K562 (cell line): Measurements from ENCODE around the gene CARD8. TPM values are rescaled to one million over a fixed set of nuclear protein-coding genes. Genes with fewer than 3 reads are reported as not detected.

Experiments
- ATAC-seq: fragments of 200-7000 bp; cut with Tn5 transposase; 3 replicates; pipeline ENCODE4 v1.9.1; 2020; ENCODE audit warnings: moderate library complexity
- BruUV-seq: library from RNA; stranded (reverse); fragments of 400-500 nt; replicated peaks from 2 replicates; lab custom pipeline; 2021; lab: Mats Ljungman, UMichigan
- CTCF ChIA-PET: fragments of 300-600 bp; formaldehyde crosslinking; extraction: SDS; loops from one replicate; lab custom pipeline; 2021; ENCODE audit warnings: low intra/inter-chr PET ratio; lab: Yijun Ruan, JAX
- POLR2A ChIA-PET: fragments of 300-600, 350-650 bp; sonication (Branson Sonifier 250); formaldehyde crosslinking; extraction: SDS; loops from one replicate; lab custom pipeline; 2021; ENCODE audit warnings: antibody characterized with exemption, inconsistent platforms; lab: Yijun Ruan, JAX
- DNase-seq, 4 experiments: peaks; one replicate each; pipeline versions ENCODE4 v3.0.0 to v3.0.0-alpha.2; 2011 to 2018; ENCODE audit warnings: low spot score in 3 of 4, mixed read lengths in 3 of 4; ENCODE audit errors: extremely low read depth in 1 of 4
- FAIRE-seq: peaks from 2 replicates; lab custom pipeline; 2011; peaks lifted over from hg19 to GRCh38; lab: Jason Lieb, UNC
- H2AFZ ChIP-seq: 2 replicates; pipeline ENCODE4 v1.6.0; 2011; ENCODE audit warnings: low read depth, low read length, control low read depth, inconsistent platforms
- H3K27ac ChIP-seq: fragments of 200-600 bp; 3 replicates; pipeline ENCODE4 v1.8.0; 2011; ENCODE audit warnings: low read depth, mild to moderate bottlenecking, control low read depth, inconsistent platforms, low read length, moderate library complexity, mixed read lengths; ENCODE audit errors: extremely low read depth
- H3K27me3 ChIP-seq, 2 experiments: fragments of 300-600 bp in 1 of 2; 2 replicates in 1 of 2; 3 replicates in 1 of 2; pipeline versions ENCODE4 v1.6.0 to v1.8.0; 2011; ENCODE audit warnings: inconsistent platforms in 2 of 2, low read length in 2 of 2, mild to moderate bottlenecking in 1 of 2, mixed read lengths in 1 of 2, moderate library complexity in 1 of 2; ENCODE audit not compliant: control insufficient read depth in 2 of 2, insufficient read depth in 2 of 2
- H3K36me3 ChIP-seq: fragments of 300-600 bp; 3 replicates; pipeline ENCODE4 v1.8.0; 2011; ENCODE audit warnings: mild to moderate bottlenecking, low read length, inconsistent platforms; ENCODE audit not compliant: control insufficient read depth, insufficient read depth
- H3K4me1 ChIP-seq, 2 experiments: fragments of 200-600 bp in 1 of 2; replicated peaks in 1 of 2; 2 replicates in 1 of 2; 3 replicates in 1 of 2; pipeline versions ENCODE4 v1.5.1 to v1.8.0; 2011; ENCODE audit warnings: inconsistent platforms in 2 of 2, low read length in 2 of 2, mild to moderate bottlenecking in 1 of 2, mixed read lengths in 1 of 2, moderate library complexity in 1 of 2; ENCODE audit not compliant: control insufficient read depth in 2 of 2, insufficient read depth in 2 of 2
- H3K4me2 ChIP-seq: 2 replicates; pipeline ENCODE4 v1.6.1; 2011; ENCODE audit warnings: low read length, control low read depth, inconsistent platforms, mixed read lengths; ENCODE audit not compliant: insufficient read depth
- H3K4me3 ChIP-seq: fragments of 200-600 bp; sonication (generic), shearing (Covaris generic); 2 replicates; pipeline ENCODE4 v1.5.1; 2016; ENCODE audit warnings: control low read depth, inconsistent platforms
- H3K79me2 ChIP-seq: fragments of 200-600 bp; 3 replicates; pipeline ENCODE4 v1.8.0; 2011; ENCODE audit warnings: low read length, inconsistent platforms; ENCODE audit not compliant: control insufficient read depth, insufficient read depth
- H3K9ac ChIP-seq, 2 experiments: 2 replicates each; pipeline versions ENCODE4 v1.6.0 to v1.6.1; 2011; ENCODE audit warnings: low read depth in 2 of 2, low read length in 2 of 2, control low read depth in 1 of 2, inconsistent platforms in 1 of 2, mild to moderate bottlenecking in 1 of 2, mixed read lengths in 1 of 2; ENCODE audit not compliant: insufficient read depth in 1 of 2
- H3K9me1 ChIP-seq: one replicate; pipeline ENCODE4 v1.6.0; 2011; ENCODE audit warnings: inconsistent platforms, mild to moderate bottlenecking, low read length, moderate library complexity; ENCODE audit not compliant: control insufficient read depth, insufficient read depth
- H3K9me3 ChIP-seq: replicated peaks from 2 replicates; pipeline ENCODE4 v1.5.1; 2011; ENCODE audit warnings: low read depth, low read length, inconsistent platforms; ENCODE audit not compliant: control insufficient read depth, insufficient read depth
- H4K20me1 ChIP-seq: replicated peaks from 2 replicates; pipeline ENCODE4 v1.6.1; 2011; ENCODE audit warnings: low read length, inconsistent platforms, mixed read lengths; ENCODE audit not compliant: control insufficient read depth, insufficient read depth
- HOXB6 ChIP-seq: fragments of 250-450 bp; sonication (Bioruptor Pico); IDR thresholded peaks from 2 replicates; pipeline ENCODE4 v1.5.1; 2022; ENCODE audit warnings: mild to moderate bottlenecking, borderline replicate concordance
- NEUROD1 ChIP-seq: fragments of 150-350 bp; IDR thresholded peaks from 2 replicates; pipeline ENCODE4 v1.6.1; 2014; ENCODE audit warnings: borderline replicate concordance, low read length, low read depth; ENCODE audit not compliant: partially characterized antibody
- NR3C1 ChIP-seq: sonication (generic); formaldehyde crosslinking; IDR thresholded peaks from 2 replicates; pipeline ENCODE4 v1.8.1; 2022; ENCODE audit warnings: missing genetic modification reagents
- SOX6 ChIP-seq: fragments of 450-650 bp; IDR thresholded peaks from 2 replicates; pipeline ENCODE4 v1.6.1; 2014; ENCODE audit warnings: mild to moderate bottlenecking
- SRF ChIP-seq, 2 experiments: fragments of 250-450, 450-650 bp in 1 of 2; sonication (Bioruptor Pico) in 1 of 2; sonication (generic) in 1 of 2; formaldehyde crosslinking; IDR thresholded peaks; 2 replicates each; pipeline versions ENCODE4 v1.5.0 to v1.5.1; 2020 to 2022; ENCODE audit warnings: mild to moderate bottlenecking in 1 of 2, missing genetic modification reagents in 1 of 2
- TRIM25 ChIP-seq: fragments of 450-650 bp; IDR thresholded peaks from 2 replicates; pipeline ENCODE4 v1.7.0; 2016; ENCODE audit warnings: borderline replicate concordance
- ZKSCAN8 ChIP-seq: fragments of 200-800 bp; sonication (Bioruptor generic); IDR thresholded peaks from 2 replicates; pipeline ENCODE4 v1.6.1; 2016; ENCODE audit warnings: missing genetic modification characterization, missing compliant biosample characterization
- ZNF277 ChIP-seq: fragments of 250-450 bp; sonication (Bioruptor Pico); IDR thresholded peaks from 2 replicates; pipeline ENCODE4 v1.8.0; 2022; ENCODE audit warnings: inconsistent platforms, mild to moderate bottlenecking, moderate library complexity, borderline replicate concordance
- WGBS: fragments of 100-300 bp; shearing (Covaris generic); methylation state at CpG from one replicate; pipeline ENCODE4 v1.1.6; 2016; ENCODE audit warnings: low coverage, mixed read lengths; ENCODE audit not compliant: insufficient coverage; ENCODE audit errors: missing lambda C conversion rate; 5-methylcytosine and 5-hydroxymethylcytosine counted together
- in situ Hi-C: fragments of 300-500 bp; cut with MboI; formaldehyde crosslinking; loops from 4 replicates; pipeline ENCODE4 v1.15.0; 2018; ENCODE audit warnings: inconsistent platforms, mixed read lengths
- intact Hi-C: fragments of 100-400 bp; cut with micrococcal nuclease; formaldehyde crosslinking; loops from 2 replicates; pipeline ENCODE4 v1.14.2; 2022
- polyA plus RNA-seq, 8 experiments: library from polyadenylated mRNA; depleted of rRNA in 4 of 8; stranded (reverse) in 5 of 8; unstranded in 3 of 8; fragments of >200 nt; fragmentation: Nextera tagmentation in 2 of 8; fragmentation: Illumina TruSeq in 1 of 8; extraction: Ambion mirVana in 2 of 8; extraction: Trizol in 1 of 8; gene quantifications; 2 replicates each; pipeline versions ENCODE4 v1.2.1 to v1.2.3, GENCODE V29; 2011 to 2014; ENCODE audit warnings: inconsistent platforms in 1 of 8, missing spikeins in 1 of 8
- total RNA-seq, 7 experiments: library from RNA; depleted of rRNA in 6 of 7; stranded (reverse); fragments of >200 nt in 6 of 7; fragmentation: Illumina TruSeq in 2 of 7; extraction: Trizol in 2 of 7; gene quantifications; 2 replicates each; pipeline versions ENCODE4 v1.2.1 to v1.2.3, GENCODE V29; 2011 to 2021; ENCODE audit warnings: low replicate concordance in 1 of 7

The CARD8 gene
- total and polyA plus RNA-seq, 9 of the 15 experiments (the other 6 are each of a cell fraction or from before 2014, with no cell fraction given), result 11.5 to 26.4 (median 20.8) TPM

- Histone ChIP-seq H3K9ac (no peak overlapping the region; a peak in 1 of 4 replicates), H3K4me3 (no peak overlapping the region), H3K4me1 (no peaks in the 10 kb centered on the region; a peak in 1 of 5 replicates), H3K9me1 (no peaks in the 10 kb centered on the region), H2AFZ (peak overlapping the region; percentile 4; the same call in 1 of the 2 replicates), H3K4me2 (no peak overlapping the region), H3K9me3 (peaks cover 5% of the 10 kb centered on the region), H3K36me3 (no peaks in the 10 kb centered on the region), H4K20me1 (no peaks in the 10 kb centered on the region), H3K79me2 (no peaks in the 10 kb centered on the region), H3K27ac (no peak overlapping the region), H3K27me3 (no peaks in the 10 kb centered on the region; a peak in 1 of 5 replicates)
- FAIRE-seq (no peak), ATAC-seq (no peak), DNase-seq (no peak)
- in situ Hi-C loops, result no loop called here
- intact Hi-C loops, result no loop called here
- 5% methylated on average over 9 of the region's 9 CpGs for WGBS
- no TSS peak for BruUV-seq
- CTCF ChIA-PET, result no interaction called here
- TF ChIP-seq ZKSCAN8 (CRISPR knock-in tag) (no peak), ZNF277 (CRISPR knock-in tag) (no peak), TRIM25 (no peak), HOXB6 (CRISPR knock-in tag) (no peak), NR3C1 (no peak), SOX6 (no peak), NEUROD1 (no peak), SRF (CRISPR knock-in tag; IDR thresholded peaks at IDR 0.05) (no peak)
- POLR2A ChIA-PET, result no interaction called here
These were observed 24.0 kb upstream of the CARD8 start for GRCh38 chr19:48279747-48280146.
